Peyer's patch (tissue), 4 donors: ENCODE data around the gene DISC1. TPM values are rescaled to one million over a fixed set of nuclear protein-coding genes. Genes with fewer than 3 reads are reported as not detected.

Experiments used
- DNase-seq, 3 donors: peaks; one replicate each; pipeline ENCODE4 v3.0.0-alpha.2; 2017 to 2019
- H3K27ac ChIP-seq, 4 donors: fragments of 200-600 bp; sonication (generic); one replicate each; pipeline ENCODE4 v1.5.1; 2016 to 2019
- H3K27me3 ChIP-seq, 2 donors: fragments of 200-600 bp; sonication (generic); one replicate each; pipeline ENCODE4 v1.5.1; 2019
- H3K36me3 ChIP-seq, 3 donors: fragments of 200-600 bp; sonication (generic); one replicate each; pipeline ENCODE4 v1.5.1; 2016 to 2019
- H3K4me1 ChIP-seq, 4 donors: fragments of 200-600 bp; sonication (generic); one replicate each; pipeline ENCODE4 v1.5.1; 2016 to 2019
- H3K4me3 ChIP-seq, 4 donors: fragments of 200-600 bp; sonication (generic); 1 replicate in 3 of 4; 2 replicates in 1 of 4; pipeline ENCODE4 v1.5.1; 2016 to 2019; ENCODE audit warnings: mild to moderate bottlenecking in 1 of 4
- H3K9me3 ChIP-seq, 4 donors: fragments of 200-600 bp; sonication (generic); one replicate each; pipeline ENCODE4 v1.5.1; 2016 to 2019; ENCODE audit warnings: mild to moderate bottlenecking in 1 of 4
- POLR2A ChIP-seq, 2 donors: fragments of 450-650 bp; IDR thresholded peaks; one replicate each; pipeline ENCODE4 v1.5.1; 2017; ENCODE audit warnings: antibody characterized with exemption in 2 of 2, mild to moderate bottlenecking in 2 of 2, moderate library complexity in 2 of 2
- total RNA-seq, 4 donors: library from RNA; depleted of rRNA; stranded (reverse); fragments of >200 nt; gene quantifications; one replicate each; pipeline ENCODE4 v1.1.0, GENCODE V29; 2016
- TF ChIP-seq, protein P1 (sequence below), 6 experiments: fragments of 450-650 bp in 4 of 6; fragments of 200-600 bp in 2 of 6; sonication (generic) in 1 of 6; IDR thresholded peaks; one replicate each; pipeline ENCODE4 v1.5.1; 2017 to 2019; ENCODE audit warnings: antibody characterized with exemption in 6 of 6, mild to moderate bottlenecking in 3 of 6, moderate library complexity in 1 of 6

The DISC1 gene
- total RNA-seq, 4 donors from 2014 or later, result 2.3 to 39.6 (median 5.6) TPM

DNA sequence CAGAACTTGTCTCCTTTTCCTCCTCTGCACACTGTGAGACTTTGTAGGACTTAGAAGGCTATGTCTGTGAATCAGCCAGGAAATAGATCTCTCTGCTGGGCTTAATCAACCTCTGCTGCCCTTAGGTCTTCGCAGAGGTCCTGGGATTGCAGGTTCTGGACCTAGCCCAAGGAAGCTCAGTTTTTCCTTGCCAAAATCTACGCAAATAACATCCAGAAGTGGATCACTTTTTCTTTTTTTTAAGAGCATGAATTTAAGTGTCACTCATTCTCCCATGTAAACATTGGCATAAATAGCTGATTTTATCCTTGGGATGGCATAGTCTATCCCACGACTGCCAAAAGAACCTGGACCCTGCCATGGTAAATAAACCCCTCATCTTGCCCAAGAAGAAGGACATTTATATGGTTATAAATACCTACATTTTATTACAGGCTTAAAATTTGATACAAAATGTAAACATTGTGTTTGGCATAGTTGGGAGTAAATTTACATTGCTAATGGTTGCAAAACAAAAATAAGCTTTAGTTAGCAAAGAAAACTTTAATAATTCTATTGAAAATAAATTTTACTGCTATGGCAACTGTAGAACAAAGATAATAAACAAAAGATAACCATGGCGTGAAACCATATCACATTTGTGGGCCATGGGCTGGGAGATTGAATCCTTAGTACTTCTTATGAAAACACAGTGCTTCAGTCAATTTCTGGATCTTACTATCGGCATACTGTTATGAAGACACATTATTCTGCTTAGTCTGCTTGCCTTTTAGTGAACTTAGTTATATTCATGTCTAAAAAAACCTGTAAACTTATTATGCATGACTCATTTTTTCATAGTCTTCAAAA, 24.5 kb upstream of the DISC1 start:
- DNase-seq, result no peak
- H3K27me3 ChIP-seq, result no peaks in the 10 kb centered on the region
- H3K4me1 ChIP-seq, result no peaks in the 10 kb centered on the region
- H3K9me3 ChIP-seq, result no peaks in the 10 kb centered on the region
- no peaks in the 10 kb centered on the region for H3K36me3 ChIP-seq
- H3K27ac ChIP-seq, result no peak overlapping the region
- TF ChIP-seq, protein P1, sequence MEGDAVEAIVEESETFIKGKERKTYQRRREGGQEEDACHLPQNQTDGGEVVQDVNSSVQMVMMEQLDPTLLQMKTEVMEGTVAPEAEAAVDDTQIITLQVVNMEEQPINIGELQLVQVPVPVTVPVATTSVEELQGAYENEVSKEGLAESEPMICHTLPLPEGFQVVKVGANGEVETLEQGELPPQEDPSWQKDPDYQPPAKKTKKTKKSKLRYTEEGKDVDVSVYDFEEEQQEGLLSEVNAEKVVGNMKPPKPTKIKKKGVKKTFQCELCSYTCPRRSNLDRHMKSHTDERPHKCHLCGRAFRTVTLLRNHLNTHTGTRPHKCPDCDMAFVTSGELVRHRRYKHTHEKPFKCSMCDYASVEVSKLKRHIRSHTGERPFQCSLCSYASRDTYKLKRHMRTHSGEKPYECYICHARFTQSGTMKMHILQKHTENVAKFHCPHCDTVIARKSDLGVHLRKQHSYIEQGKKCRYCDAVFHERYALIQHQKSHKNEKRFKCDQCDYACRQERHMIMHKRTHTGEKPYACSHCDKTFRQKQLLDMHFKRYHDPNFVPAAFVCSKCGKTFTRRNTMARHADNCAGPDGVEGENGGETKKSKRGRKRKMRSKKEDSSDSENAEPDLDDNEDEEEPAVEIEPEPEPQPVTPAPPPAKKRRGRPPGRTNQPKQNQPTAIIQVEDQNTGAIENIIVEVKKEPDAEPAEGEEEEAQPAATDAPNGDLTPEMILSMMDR (IDR thresholded peaks at IDR 0.05), result no peak
- TF ChIP-seq POLR2A (IDR thresholded peaks at IDR 0.05), result no peak
- H3K4me3 ChIP-seq, result no peak overlapping the region

DNA sequence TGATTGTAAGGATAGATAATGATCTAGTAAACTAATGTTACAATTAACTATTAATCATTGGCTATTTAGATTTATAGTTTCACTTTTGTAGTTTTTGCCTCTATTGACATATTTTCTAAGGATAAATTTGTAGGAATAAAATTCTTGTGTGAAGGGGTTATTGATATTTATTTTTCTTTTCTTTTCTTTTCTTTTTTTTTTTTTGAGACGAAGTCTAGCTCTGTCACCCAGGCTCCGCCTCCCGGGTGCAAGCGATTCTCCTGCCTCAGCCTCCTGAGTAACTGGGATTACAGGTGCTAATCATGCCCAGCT, 24.0 kb upstream of the DISC1 start:
- DNase-seq, result no peak
- peak overlapping the region in 1 of 4 donors; percentile 45 for H3K4me3 ChIP-seq
- TF ChIP-seq, protein P1 (IDR thresholded peaks at IDR 0.05), result no peak
- no peak for TF ChIP-seq POLR2A (IDR thresholded peaks at IDR 0.05)
- no peaks in the 10 kb centered on the region for H3K27me3 ChIP-seq
- no peaks in the 10 kb centered on the region for H3K4me1 ChIP-seq
- H3K36me3 ChIP-seq, result no peaks in the 10 kb centered on the region
- no peak overlapping the region for H3K27ac ChIP-seq
- no peaks in the 10 kb centered on the region for H3K9me3 ChIP-seq

DNA sequence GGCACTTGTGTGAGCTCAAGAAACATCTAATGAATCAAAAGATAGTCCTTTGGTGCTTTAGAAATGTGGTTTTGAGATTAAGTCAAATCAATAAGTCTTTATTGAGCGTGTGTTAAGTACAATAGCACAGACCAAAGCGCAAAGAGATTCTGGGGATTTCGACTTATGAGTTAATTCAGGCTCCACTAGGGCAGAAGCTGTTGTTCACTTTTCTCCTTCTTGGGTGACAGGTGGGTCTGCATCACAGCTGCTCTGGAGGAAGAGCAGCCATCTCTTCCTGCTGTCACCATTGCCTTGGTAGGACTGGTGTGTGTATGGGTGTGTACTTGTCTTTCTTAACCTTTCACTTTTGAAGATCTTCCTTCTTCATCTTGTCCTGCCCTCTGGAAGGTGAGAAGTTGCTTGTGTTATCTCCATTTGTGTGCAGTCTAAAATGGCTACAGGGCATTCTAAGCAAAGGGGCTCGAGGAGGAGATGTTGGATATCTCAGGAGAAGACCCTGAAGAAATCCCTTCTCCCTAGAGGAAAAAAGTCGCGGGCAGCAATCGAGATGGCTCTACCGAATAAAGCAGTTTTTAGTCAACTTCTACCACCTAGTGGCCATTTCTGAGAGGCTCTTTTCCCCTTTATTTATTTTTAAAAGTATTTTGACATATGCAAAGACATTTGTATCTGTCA, 22.9 kb upstream of the DISC1 start:
- peak in 2 of 3 donors; percentile 31 to 71 for DNase-seq
- peak overlapping the region in 3 of 4 donors; percentile 21 to 42 (median 23) for H3K27ac ChIP-seq
- peak overlapping the region; percentile 29 to 64 (median 38) for H3K4me3 ChIP-seq

DNA sequence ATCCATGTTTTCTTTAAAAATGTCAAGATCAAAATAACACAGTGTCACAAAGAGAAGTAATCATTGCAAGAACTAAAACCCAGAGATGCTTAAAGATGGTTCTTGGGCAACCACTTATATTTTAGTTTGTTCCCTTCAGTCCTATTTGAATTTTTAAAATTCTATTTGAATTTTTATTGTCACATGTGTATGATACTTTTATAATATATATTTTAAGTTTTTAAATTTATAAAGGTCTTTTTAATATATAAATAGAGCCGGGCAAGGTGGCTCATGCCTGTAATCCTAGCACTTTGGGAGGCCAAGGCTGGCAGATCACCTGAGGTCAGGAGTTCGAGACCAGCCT, 22.3 kb upstream of the DISC1 start:
- H3K4me1 ChIP-seq, result no peaks in the 10 kb centered on the region
- no peaks in the 10 kb centered on the region for H3K9me3 ChIP-seq
- TF ChIP-seq, protein P1 (IDR thresholded peaks at IDR 0.05), result no peak
- TF ChIP-seq POLR2A (IDR thresholded peaks at IDR 0.05), result no peak
- no peak overlapping the region for H3K4me3 ChIP-seq
- H3K36me3 ChIP-seq, result no peaks in the 10 kb centered on the region
- no peaks in the 10 kb centered on the region for H3K27me3 ChIP-seq
- no peak overlapping the region for H3K27ac ChIP-seq
- no peak for DNase-seq

More for the DNA sequence above, 22.9 kb upstream of the DISC1 start:
- Histone ChIP-seq H3K4me1 (no peaks in the 10 kb centered on the region), H3K36me3 (no peaks in the 10 kb centered on the region), H3K27me3 (no peaks in the 10 kb centered on the region), H3K9me3 (no peaks in the 10 kb centered on the region)
- no peak for TF ChIP-seq POLR2A (IDR thresholded peaks at IDR 0.05)
- TF ChIP-seq, protein P1 (IDR thresholded peaks at IDR 0.05), result peak; percentile 68 to 90 (median 76)

DNA sequence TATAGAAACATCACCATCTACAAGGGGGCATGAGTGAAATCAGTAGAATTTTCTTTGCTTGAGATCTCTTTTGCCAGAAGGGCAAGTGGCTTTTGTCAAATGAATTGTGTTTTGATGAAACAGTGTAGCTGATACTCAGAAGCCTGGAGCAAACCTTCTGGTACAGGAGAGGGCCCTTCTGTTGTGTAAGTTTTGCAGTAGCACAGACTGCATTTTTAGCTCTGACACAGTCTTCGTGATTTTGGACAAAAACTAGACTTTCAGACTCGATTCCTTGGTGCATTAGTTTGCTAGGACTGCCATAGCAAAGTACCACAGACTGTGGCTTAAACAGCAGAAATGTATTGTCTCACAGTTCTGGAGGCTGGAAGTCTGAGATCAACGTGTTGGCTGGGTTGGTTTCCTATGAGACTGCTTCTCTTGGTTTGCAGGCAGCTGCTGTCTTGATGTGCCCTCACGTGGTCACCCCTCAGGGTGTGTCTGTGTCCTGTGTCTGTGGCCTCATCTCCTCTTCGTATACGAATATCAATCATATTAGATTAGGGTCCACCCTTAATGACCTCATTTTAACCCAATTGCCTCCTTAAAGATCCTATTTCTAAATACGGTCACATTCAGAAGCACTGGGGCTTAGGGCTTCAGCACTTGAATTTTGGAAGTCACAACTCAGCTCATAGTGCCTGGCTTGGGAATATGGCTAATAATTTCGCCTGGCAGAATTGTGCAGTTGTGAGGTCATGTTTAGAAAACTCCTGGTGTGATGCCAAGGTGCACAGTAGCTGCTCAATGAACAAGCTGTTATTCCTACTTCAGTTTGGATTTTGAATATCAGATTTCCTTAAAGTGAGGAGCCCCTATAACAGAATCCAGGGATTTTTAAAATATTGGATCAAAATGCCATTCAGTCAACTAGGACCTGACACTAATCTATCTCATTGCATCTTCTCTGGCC, 21.2 kb upstream of the DISC1 start:
- H3K27ac ChIP-seq, result no peak overlapping the region
- no peaks in the 10 kb centered on the region for H3K9me3 ChIP-seq
- no peak for TF ChIP-seq POLR2A (IDR thresholded peaks at IDR 0.05)
- TF ChIP-seq, protein P1 (IDR thresholded peaks at IDR 0.05), result no peak
- H3K4me3 ChIP-seq, result no peak overlapping the region
- no peaks in the 10 kb centered on the region for H3K27me3 ChIP-seq
- H3K4me1 ChIP-seq, result no peaks in the 10 kb centered on the region
- no peaks in the 10 kb centered on the region for H3K36me3 ChIP-seq
- no peak for DNase-seq
